IMR-90 (cell line): ENCODE measurements around the gene LEUTX. TPM values are rescaled to one million over a fixed set of nuclear protein-coding genes. Genes with fewer than 3 reads are reported as not detected.

Experiments used
- ATAC-seq: fragments of 200-7000 bp; cut with Tn5 transposase; 2 replicates; pipeline ENCODE4 v1.9.1; 2020; ENCODE audit warnings: low read depth, mild to moderate bottlenecking, moderate library complexity
- BruUV-seq: library from RNA; stranded (reverse); fragments of 400-500 nt; replicated peaks from 2 replicates; lab custom pipeline; 2021; lab: Mats Ljungman, UMichigan
- CTCF ChIA-PET: fragments of 300-600 bp; formaldehyde crosslinking; extraction: SDS; loops from one replicate; lab custom pipeline; 2021; ENCODE audit warnings: antibody characterized with exemption; lab: Yijun Ruan, JAX
- POLR2A ChIA-PET: fragments of 300-600 bp; sonication (Branson Sonifier 250); formaldehyde crosslinking; loops from one replicate; lab custom pipeline; 2022; ENCODE audit warnings: antibody characterized with exemption; ENCODE audit not compliant: unreplicated experiment; lab: Charles Lee
- DNase-seq: peaks from one replicate; pipeline ENCODE4 v3.0.0; 2013
- H2AFZ ChIP-seq: replicated peaks from 2 replicates; pipeline ENCODE3; 2013; ENCODE audit warnings: low read length, mild to moderate bottlenecking; ENCODE audit not compliant: poor library complexity
- H2AK5ac ChIP-seq: 2 replicates; pipeline ENCODE4 v1.6.1; 2013; ENCODE audit warnings: low read depth, low read length, inconsistent platforms
- H2AK9ac ChIP-seq: replicated peaks from 2 replicates; pipeline ENCODE3; 2013; ENCODE audit warnings: mild to moderate bottlenecking, low read depth, low read length, moderate library complexity; ENCODE audit not compliant: poor library complexity
- H2BK120ac ChIP-seq: 2 replicates; pipeline ENCODE4 v1.6.1; 2013; ENCODE audit warnings: low read depth, low read length, inconsistent platforms
- H2BK15ac ChIP-seq: 3 replicates; pipeline ENCODE4 v1.6.1; 2013; ENCODE audit warnings: low read depth, low read length, inconsistent platforms
- H2BK20ac ChIP-seq: 2 replicates; pipeline ENCODE4 v1.6.1; 2013; ENCODE audit warnings: low read depth, mild to moderate bottlenecking, inconsistent platforms, low read length, moderate library complexity
- H2BK5ac ChIP-seq: 2 replicates; pipeline ENCODE4 v1.6.1; 2013; ENCODE audit warnings: mild to moderate bottlenecking, low read depth, low read length, inconsistent platforms; ENCODE audit not compliant: poor library complexity, severe bottlenecking
- H3K14ac ChIP-seq: replicated peaks from 2 replicates; pipeline ENCODE4 v1.6.1; 2013; ENCODE audit warnings: low read depth, low read length, inconsistent platforms
- H3K18ac ChIP-seq: 2 replicates; pipeline ENCODE4 v1.6.1; 2013; ENCODE audit warnings: low read depth, low read length, control low read depth
- H3K23ac ChIP-seq: 2 replicates; pipeline ENCODE4 v1.6.1; 2013; ENCODE audit warnings: low read depth, low read length, inconsistent platforms
- H3K27ac ChIP-seq: 2 replicates; pipeline ENCODE4 v1.5.1; 2013; ENCODE audit warnings: mild to moderate bottlenecking, control low read depth, low read length; ENCODE audit not compliant: insufficient read depth
- H3K27me3 ChIP-seq: 2 replicates; pipeline ENCODE4 v1.6.1; 2013; ENCODE audit warnings: low read length; ENCODE audit not compliant: control insufficient read depth, insufficient read depth
- H3K36me3 ChIP-seq: 2 replicates; pipeline ENCODE4 v1.6.1; 2013; ENCODE audit warnings: low read length, mixed read lengths; ENCODE audit not compliant: control insufficient read depth, insufficient read depth
- H3K4ac ChIP-seq: 2 replicates; pipeline ENCODE4 v1.6.1; 2013; ENCODE audit warnings: low read depth, low read length, inconsistent platforms
- H3K4me1 ChIP-seq: 2 replicates; pipeline ENCODE4 v1.6.1; 2013; ENCODE audit warnings: low read length, mixed read lengths; ENCODE audit not compliant: control insufficient read depth, insufficient read depth
- H3K4me2 ChIP-seq: 2 replicates; pipeline ENCODE4 v1.6.1; 2013; ENCODE audit warnings: low read depth, mild to moderate bottlenecking, control low read depth, low read length, moderate library complexity
- H3K4me3 ChIP-seq: 2 replicates; pipeline ENCODE4 v1.5.1; 2013; ENCODE audit warnings: low read depth, mild to moderate bottlenecking, control low read depth, low read length, moderate library complexity; ENCODE audit not compliant: insufficient read depth
- H3K56ac ChIP-seq: 2 replicates; pipeline ENCODE4 v1.6.1; 2013; ENCODE audit warnings: low read length, inconsistent platforms; ENCODE audit not compliant: insufficient read depth; ENCODE audit errors: extremely low read depth
- H3K79me1 ChIP-seq, 2 experiments: 2 replicates each; pipeline ENCODE4 v1.6.1; 2013; ENCODE audit warnings: low read length in 2 of 2, inconsistent platforms in 1 of 2, low read depth in 1 of 2
- H3K9ac ChIP-seq: 2 replicates; pipeline ENCODE4 v1.6.1; 2013; ENCODE audit warnings: low read depth, low read length, control low read depth
- H3K9me1 ChIP-seq: 2 replicates; pipeline ENCODE4 v1.6.1; 2013; ENCODE audit warnings: low read length, inconsistent platforms; ENCODE audit not compliant: insufficient read depth
- H3K9me3 ChIP-seq: 2 replicates; pipeline ENCODE4 v1.6.1; 2013; ENCODE audit warnings: low read length; ENCODE audit not compliant: control insufficient read depth, insufficient read depth
- H4K20me1 ChIP-seq: 2 replicates; pipeline ENCODE4 v1.6.1; 2013; ENCODE audit warnings: low read length, inconsistent platforms; ENCODE audit not compliant: insufficient read depth
- H4K5ac ChIP-seq: 2 replicates; pipeline ENCODE4 v1.6.1; 2013; ENCODE audit warnings: mild to moderate bottlenecking, low read depth, low read length, control low read depth
- H4K8ac ChIP-seq, 2 experiments: 2 replicates each; pipeline ENCODE4 v1.6.1; 2013; ENCODE audit warnings: low read depth in 2 of 2, low read length in 2 of 2, control low read depth in 1 of 2, inconsistent platforms in 1 of 2
- H4K91ac ChIP-seq: 2 replicates; pipeline ENCODE4 v1.6.1; 2013; ENCODE audit warnings: low read depth, low read length, inconsistent platforms; ENCODE audit not compliant: insufficient read depth
- BHLHE40 ChIP-seq: fragments of 150-350 bp; IDR thresholded peaks from 2 replicates; pipeline ENCODE4 v1.6.1; 2016; ENCODE audit warnings: mild to moderate bottlenecking, low read depth, low read length
- CEBPB ChIP-seq: IDR thresholded peaks from 2 replicates; pipeline ENCODE4 v1.6.1; 2012; ENCODE audit warnings: low read depth, low read length, improper control_type of control experiment
- CHD1 ChIP-seq: IDR thresholded peaks from 2 replicates; pipeline ENCODE4 v1.6.1; 2012; ENCODE audit warnings: low read depth, low read length, improper control_type of control experiment
- CTCF ChIP-seq: conservative IDR thresholded peaks from 2 replicates; pipeline ENCODE4 v1.5.1; 2012; ENCODE audit warnings: mild to moderate bottlenecking, low read depth, low read length, improper control_type of control experiment
- ELK1 ChIP-seq: fragments of 150-350 bp; IDR thresholded peaks from 2 replicates; pipeline ENCODE4 v1.6.1; 2016; ENCODE audit warnings: low read depth, mild to moderate bottlenecking, low read length, moderate library complexity, borderline replicate concordance
- FOS ChIP-seq: fragments of 150-350 bp; IDR thresholded peaks from 2 replicates; pipeline ENCODE4 v1.6.1; 2016; ENCODE audit warnings: low read depth, low read length
- MAFK ChIP-seq: IDR thresholded peaks from 2 replicates; pipeline ENCODE4 v1.6.1; 2012; ENCODE audit warnings: low read depth, low read length, improper control_type of control experiment
- MAZ ChIP-seq: IDR thresholded peaks from 2 replicates; pipeline ENCODE4 v1.6.1; 2012; ENCODE audit warnings: low read depth, mild to moderate bottlenecking, low read length, improper control_type of control experiment, moderate library complexity, borderline replicate concordance
- MXI1 ChIP-seq: IDR thresholded peaks from 2 replicates; pipeline ENCODE4 v1.6.1; 2012; ENCODE audit warnings: low read depth, mild to moderate bottlenecking, low read length, moderate library complexity, borderline replicate concordance
- NFE2L2 ChIP-seq: fragments of 150-350 bp; IDR thresholded peaks from 2 replicates; pipeline ENCODE4 v1.6.1; 2016; ENCODE audit warnings: low read depth, mild to moderate bottlenecking, low read length
- POLR2A ChIP-seq: IDR thresholded peaks from 2 replicates; pipeline ENCODE4 v1.6.1; 2012; ENCODE audit warnings: mild to moderate bottlenecking, low read depth, low read length
- RAD21 ChIP-seq: IDR thresholded peaks from 2 replicates; pipeline ENCODE4 v1.6.1; 2012; ENCODE audit warnings: low read length, improper control_type of control experiment
- RCOR1 ChIP-seq: IDR thresholded peaks from 2 replicates; pipeline ENCODE4 v1.6.1; 2012; ENCODE audit warnings: mild to moderate bottlenecking, low read length, improper control_type of control experiment; ENCODE audit not compliant: insufficient replicate concordance
- RFX5 ChIP-seq: IDR thresholded peaks from 2 replicates; pipeline ENCODE4 v1.8.0; 2012; ENCODE audit warnings: low read depth, mild to moderate bottlenecking, low read length, moderate library complexity
- SMC3 ChIP-seq: fragments of 150-350 bp; IDR thresholded peaks from 2 replicates; pipeline ENCODE4 v1.6.1; 2016; ENCODE audit warnings: low read depth, mild to moderate bottlenecking, antibody characterized with exemption, low read length, moderate library complexity
- WGBS, 2 experiments: methylation state at CpG; one replicate each; pipeline versions ENCODE4 v1.1.5 to v1.1.7; 2013; ENCODE audit warnings: missing lambda C conversion rate in 2 of 2; ENCODE audit not compliant: insufficient read length in 1 of 2; ENCODE audit errors: extremely low coverage in 2 of 2; 5-methylcytosine and 5-hydroxymethylcytosine counted together
- dilution Hi-C: fragments of 300-500 bp; cut with HindIII; formaldehyde crosslinking; loops from one replicate; pipeline ENCODE4 v1.14.3; 2018; ENCODE audit warnings: low sequenced_read_pairs; ENCODE audit not compliant: unreplicated experiment
- in situ Hi-C: fragments of 300-500 bp; cut with MboI; formaldehyde crosslinking; loops from 3 replicates; pipeline ENCODE4 v1.14.3; 2019; ENCODE audit warnings: low sequenced_read_pairs, inconsistent platforms, mixed read lengths
- intact Hi-C: fragments of 100-400 bp; cut with micrococcal nuclease; formaldehyde crosslinking; loops from 2 replicates; pipeline ENCODE4 v1.10.0; 2022
- polyA plus RNA-seq, 3 experiments: library from polyadenylated mRNA; depleted of rRNA; stranded (reverse); fragments of >200 nt; gene quantifications; 2 replicates each; pipeline ENCODE4 v1.2.3, GENCODE V29; 2012; ENCODE audit warnings: low replicate concordance in 1 of 3
- total RNA-seq: library from RNA; depleted of rRNA; stranded (reverse); fragments of >200 nt; gene quantifications from 2 replicates; pipeline ENCODE4 v1.2.3, GENCODE V29; 2012

The LEUTX gene
- total and polyA plus RNA-seq, 2 of the 4 experiments (the other 2 are of a cell fraction) = not detected

- intact Hi-C loops = no loop called here
- no peak overlapping the region for H2AK5ac ChIP-seq
- CTCF ChIA-PET = no interaction called here
- DNase-seq = no peak
- H4K20me1 ChIP-seq = no peaks in the 10 kb centered on the region
- H2AK9ac ChIP-seq = no peak overlapping the region
- BruUV-seq = no TSS peak
- H3K9me1 ChIP-seq = no peaks in the 10 kb centered on the region
- H3K79me1 ChIP-seq = no peaks in the 10 kb centered on the region
- H2BK20ac ChIP-seq = no peak overlapping the region
- no peak overlapping the region for H3K4ac ChIP-seq
- in situ Hi-C loops = no loop called here
- peaks cover 1% of the 10 kb centered on the region for H3K27me3 ChIP-seq
- TF ChIP-seq RCOR1 (no peak), ELK1 (no peak), NFE2L2 (no peak), CTCF (no peak), FOS (no peak), MAFK (no peak), SMC3 (no peak), BHLHE40 (no peak), CHD1 (no peak), POLR2A (no peak), CEBPB (no peak), RFX5 (no peak), MXI1 (no peak), MAZ (no peak), RAD21 (no peak)
- no peaks in the 10 kb centered on the region for H3K36me3 ChIP-seq
- no peak for ATAC-seq
- no peak overlapping the region for H3K14ac ChIP-seq
- no peak overlapping the region for H3K4me2 ChIP-seq
- H3K18ac ChIP-seq = no peak overlapping the region
- H3K4me1 ChIP-seq = no peaks in the 10 kb centered on the region
- H3K9ac ChIP-seq = no peak overlapping the region
- no peak overlapping the region for H2BK5ac ChIP-seq
- no peaks in the 10 kb centered on the region for H3K9me3 ChIP-seq
- dilution Hi-C loops = no loop called here
- no peak overlapping the region for H3K4me3 ChIP-seq
- no peak overlapping the region for H4K8ac ChIP-seq
- no peak overlapping the region for H4K91ac ChIP-seq
- no peak overlapping the region for H3K56ac ChIP-seq
- H2BK120ac ChIP-seq = no peak overlapping the region
- H3K27ac ChIP-seq = no peak overlapping the region
- no peak overlapping the region for H4K5ac ChIP-seq
- H3K23ac ChIP-seq = no peak overlapping the region
- 20% methylated on average over 1 of the region's 4 CpGs; no CpG with 5 or more reads in 1 of the 2 experiments for WGBS, 2 experiments
- POLR2A ChIA-PET = no interaction called here
- H2BK15ac ChIP-seq = no peak overlapping the region
- no peak overlapping the region for H2AFZ ChIP-seq
These were observed 19.0 kb upstream of the LEUTX start for GRCh38 chr19:39759457-39760184.
